Astrocyte of the spinal cord (primary cell): ENCODE results near the gene UTF1.
"Not testable (repeated sequence)": the region's sequence is repeated elsewhere in the genome, so short reads cannot be mapped to it uniquely, and the experiment has no call there.

ENCODE experiments used
- DNase-seq: peaks from one replicate; pipeline ENCODE4 v3.0.0; 2011; ENCODE audit warnings: low read depth, low spot score
- H3K4me3 ChIP-seq: 2 replicates; pipeline ENCODE4 v1.5.1; 2011; ENCODE audit warnings: low read depth, mild to moderate bottlenecking, low read length, moderate library complexity
- in situ Hi-C: cut with HindIII; loops from 2 replicates; pipeline ENCODE4 v1.10.0; 2017; ENCODE audit warnings: low sequenced_read_pairs
- TF ChIP-seq, protein P1 (sequence below): IDR thresholded peaks from 2 replicates; pipeline ENCODE4 v1.5.1; 2012; ENCODE audit warnings: low read depth, mild to moderate bottlenecking, low read length, inconsistent platforms

The UTF1 gene

DNA sequence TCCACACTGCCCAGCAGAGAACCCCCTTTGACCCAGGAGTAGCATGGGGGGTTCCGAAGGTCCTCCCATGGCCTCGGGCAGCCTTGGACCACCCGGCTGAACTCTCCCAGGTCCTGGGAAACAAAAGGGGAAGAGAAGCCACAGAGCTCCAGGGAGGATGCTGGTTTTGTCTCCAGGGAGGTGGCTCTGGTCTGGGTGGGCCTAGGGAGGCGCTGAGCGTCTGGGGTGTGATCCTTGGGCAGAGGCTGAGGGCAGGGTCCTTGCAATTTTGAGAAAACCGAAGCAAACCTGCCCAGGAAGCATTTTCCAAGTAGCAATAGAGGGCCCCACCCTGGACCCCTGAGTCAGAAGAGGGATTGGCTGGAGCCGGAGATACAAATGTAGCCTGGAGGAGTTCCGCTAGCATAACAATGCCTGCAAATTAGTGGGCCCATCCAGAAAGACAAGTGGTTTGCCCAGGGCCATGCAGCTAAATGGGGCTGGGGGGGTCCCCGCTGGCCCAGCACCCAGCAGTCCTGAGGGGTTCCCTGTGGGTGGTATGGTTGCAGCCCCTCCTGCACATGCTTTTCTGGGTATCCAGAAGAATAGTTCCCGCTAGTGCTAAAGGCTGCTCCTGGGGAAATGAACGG lies 2.0 kb downstream of the UTF1 start:
- no peak for DNase-seq

DNA sequence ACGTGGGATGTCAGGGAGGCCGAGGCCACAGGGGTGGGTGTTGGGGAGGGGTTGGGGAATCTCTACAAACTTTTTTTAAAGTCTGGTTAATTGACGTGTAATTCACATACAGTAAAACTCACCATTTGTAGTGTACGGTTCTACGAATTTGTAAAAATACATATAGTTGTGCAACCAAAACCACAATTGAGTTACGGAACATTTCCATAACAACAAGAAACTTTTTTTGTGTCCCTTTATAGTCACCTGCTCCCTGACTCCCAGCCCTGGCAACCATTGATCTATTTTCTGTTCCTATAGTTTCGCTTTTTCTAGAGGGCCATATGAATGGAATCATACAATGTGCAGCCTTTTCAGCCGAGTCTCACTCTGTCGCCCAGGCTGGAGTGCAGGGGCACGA lies 4.8 kb downstream of the UTF1 start:
- DNase-seq, in situ Hi-C loops, H3K4me3 ChIP-seq: not testable (repeated sequence)

More for the DNA sequence above, 2.0 kb downstream of the UTF1 start:
- TF ChIP-seq, protein P1, sequence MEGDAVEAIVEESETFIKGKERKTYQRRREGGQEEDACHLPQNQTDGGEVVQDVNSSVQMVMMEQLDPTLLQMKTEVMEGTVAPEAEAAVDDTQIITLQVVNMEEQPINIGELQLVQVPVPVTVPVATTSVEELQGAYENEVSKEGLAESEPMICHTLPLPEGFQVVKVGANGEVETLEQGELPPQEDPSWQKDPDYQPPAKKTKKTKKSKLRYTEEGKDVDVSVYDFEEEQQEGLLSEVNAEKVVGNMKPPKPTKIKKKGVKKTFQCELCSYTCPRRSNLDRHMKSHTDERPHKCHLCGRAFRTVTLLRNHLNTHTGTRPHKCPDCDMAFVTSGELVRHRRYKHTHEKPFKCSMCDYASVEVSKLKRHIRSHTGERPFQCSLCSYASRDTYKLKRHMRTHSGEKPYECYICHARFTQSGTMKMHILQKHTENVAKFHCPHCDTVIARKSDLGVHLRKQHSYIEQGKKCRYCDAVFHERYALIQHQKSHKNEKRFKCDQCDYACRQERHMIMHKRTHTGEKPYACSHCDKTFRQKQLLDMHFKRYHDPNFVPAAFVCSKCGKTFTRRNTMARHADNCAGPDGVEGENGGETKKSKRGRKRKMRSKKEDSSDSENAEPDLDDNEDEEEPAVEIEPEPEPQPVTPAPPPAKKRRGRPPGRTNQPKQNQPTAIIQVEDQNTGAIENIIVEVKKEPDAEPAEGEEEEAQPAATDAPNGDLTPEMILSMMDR: no peak
- in situ Hi-C loops: no loop called here
- no peak overlapping the region for H3K4me3 ChIP-seq

DNA sequence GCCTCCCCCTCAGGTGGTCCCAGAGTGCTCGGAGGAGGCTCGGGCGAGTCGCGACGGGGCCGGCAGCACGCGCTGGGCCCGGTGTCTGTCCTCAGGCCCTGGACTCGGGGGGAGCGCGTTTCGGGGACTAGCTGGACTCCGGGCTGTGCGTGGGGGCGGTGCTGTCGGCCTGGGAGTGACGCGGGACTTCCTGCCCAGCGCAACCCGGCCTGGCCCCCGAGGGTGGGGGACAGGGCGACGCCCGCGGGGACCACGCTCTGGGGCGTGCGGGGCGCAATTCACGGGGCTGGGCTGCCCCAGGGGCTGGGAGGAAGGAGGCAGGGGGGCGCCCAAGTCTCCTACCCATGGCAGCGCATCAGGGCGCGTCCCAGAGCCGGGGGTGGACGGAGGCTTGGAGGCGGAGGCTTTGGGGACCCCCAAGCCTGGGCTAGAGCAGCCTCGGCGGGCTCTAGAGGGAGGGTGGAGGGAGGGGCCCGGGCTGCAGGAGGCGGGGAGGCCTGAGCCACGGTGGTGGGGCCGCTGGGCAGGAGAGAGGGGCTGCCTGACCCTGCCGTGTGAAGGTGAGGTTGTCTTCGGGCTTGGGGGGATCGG lies 5.3 kb downstream of the UTF1 start:
- in situ Hi-C loops: no loop called here
- DNase-seq: no peak
- TF ChIP-seq, protein P1: no peak
- H3K4me3 ChIP-seq: no peak overlapping the region

DNA sequence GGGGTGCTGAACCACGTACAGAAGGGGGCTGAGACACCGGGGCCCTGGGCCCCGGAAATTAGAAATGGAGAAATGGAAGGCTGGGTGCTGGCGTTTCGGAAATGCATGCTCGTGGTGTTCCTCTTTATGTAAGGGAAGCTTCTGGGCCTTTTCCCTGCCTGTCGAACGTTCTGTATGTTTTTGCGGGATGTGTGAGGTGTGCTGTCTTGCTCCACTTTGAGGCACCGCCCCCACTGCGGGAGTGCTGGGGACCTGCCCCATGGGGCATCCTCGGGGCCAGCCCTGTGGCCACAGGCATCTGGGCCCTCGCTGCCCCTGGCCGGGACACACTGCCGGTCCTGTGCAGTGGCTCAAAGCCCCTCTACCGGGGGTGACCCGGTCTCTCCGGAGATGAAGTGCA lies 5.9 kb downstream of the UTF1 start:
- TF ChIP-seq, protein P1: no peak
- in situ Hi-C loops: no loop called here
- no peak overlapping the region for H3K4me3 ChIP-seq
- DNase-seq: no peak

DNA sequence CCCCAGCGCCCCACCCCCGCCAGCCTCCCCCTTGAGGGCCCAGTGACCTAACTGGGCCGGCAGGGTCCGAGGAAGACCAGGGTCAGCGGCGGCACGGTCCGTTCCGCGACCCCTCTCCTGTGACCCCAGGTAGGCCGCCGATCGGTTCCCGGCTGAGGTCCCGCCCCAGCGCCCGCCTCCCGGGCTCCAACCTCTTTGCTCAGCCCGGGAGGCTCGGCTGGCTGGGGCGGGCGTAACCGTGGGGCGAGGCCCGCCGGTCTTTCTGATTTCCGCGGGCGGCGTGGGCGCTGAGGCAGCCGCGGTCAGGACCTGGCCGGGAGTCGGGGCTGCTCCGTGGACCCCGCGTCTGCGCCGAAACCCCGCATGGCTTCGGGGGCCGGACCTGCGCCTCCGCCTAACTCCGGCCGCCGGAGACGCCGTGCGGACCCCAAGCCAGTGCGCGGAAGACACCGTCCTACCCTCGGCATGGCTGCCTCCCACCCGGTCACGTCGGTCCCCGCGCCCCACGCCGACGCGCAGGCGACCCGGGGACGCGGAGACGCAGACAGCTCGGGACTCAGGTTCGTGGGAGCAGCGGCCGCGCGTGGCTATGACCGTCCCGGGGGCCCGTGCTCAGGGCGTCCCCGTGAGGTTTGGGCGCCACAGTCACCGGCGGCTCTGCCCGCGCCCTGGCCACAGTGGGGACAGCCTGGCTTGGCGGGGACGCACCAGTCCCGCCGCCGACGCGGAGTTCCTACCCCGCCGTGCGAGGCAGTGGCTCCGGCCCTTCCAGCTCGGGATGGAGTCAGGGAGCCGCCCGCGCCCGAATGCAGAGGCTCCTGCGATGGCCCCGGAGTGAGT lies 6.6 kb downstream of the UTF1 start:
- DNase-seq: no peak
- TF ChIP-seq, protein P1: no peak
- in situ Hi-C loops: no loop called here
- no peak overlapping the region for H3K4me3 ChIP-seq

DNA sequence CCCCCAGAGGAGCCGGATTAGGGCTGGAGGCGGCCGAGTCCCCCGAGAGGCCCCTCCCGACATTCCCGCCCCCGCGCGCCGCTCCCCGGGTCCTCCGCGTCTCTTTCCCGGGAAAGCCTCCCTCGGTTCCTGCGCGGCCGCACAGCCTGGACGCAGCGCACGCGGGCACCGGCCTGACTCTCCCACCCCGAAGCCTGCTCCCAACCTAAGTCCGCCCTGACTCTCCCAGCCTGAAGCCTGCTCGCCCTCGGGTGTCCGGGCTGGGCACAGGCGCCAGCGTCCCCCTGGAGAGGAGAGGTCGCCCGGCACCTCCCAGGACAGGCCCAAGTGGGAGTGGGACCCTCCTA lies 7.2 kb downstream of the UTF1 start:
- no peak for DNase-seq
- in situ Hi-C loops: no loop called here
- TF ChIP-seq, protein P1: no peak
- no peak overlapping the region for H3K4me3 ChIP-seq
